ENCODE results near the gene FAM240B.

FAM240B gene

GRCh38 chr9:38707885-38708637 lies 11.9 kb downstream of the FAM240B start:
- in situ Hi-C loops (cut with HindIII; ENCODE audit: low pct_ligation_motif_present, low pct_unique_long_range_greater_than_20kb, low sequenced_read_pairs), result no loop called here
- peak; percentile 25 for DNase-seq

- DNase-seq, result no peak
- in situ Hi-C loops (cut with HindIII; ENCODE audit: low pct_ligation_motif_present, low pct_unique_long_range_greater_than_20kb, low sequenced_read_pairs), result no loop called here
Observed at GRCh38 chr9:38706493-38706892, 13.4 kb downstream of the FAM240B start.

GRCh38 chr9:38705917-38706316 lies 14.0 kb downstream of the FAM240B start:
- DNase-seq, result no peak
- in situ Hi-C loops (cut with HindIII; ENCODE audit: low pct_ligation_motif_present, low pct_unique_long_range_greater_than_20kb, low sequenced_read_pairs), result no loop called here

GRCh38 chr9:38700695-38701094 lies 19.2 kb downstream of the FAM240B start:
- in situ Hi-C loops (cut with HindIII; ENCODE audit: low pct_ligation_motif_present, low pct_unique_long_range_greater_than_20kb, low sequenced_read_pairs), result no loop called here
- DNase-seq, result no peak

GRCh38 chr9:38699337-38699736 lies 20.6 kb downstream of the FAM240B start:
- DNase-seq, result no peak
- in situ Hi-C loops (cut with HindIII; ENCODE audit: low pct_ligation_motif_present, low pct_unique_long_range_greater_than_20kb, low sequenced_read_pairs), result no loop called here

- no peak for DNase-seq
- in situ Hi-C loops (cut with HindIII; ENCODE audit: low pct_ligation_motif_present, low pct_unique_long_range_greater_than_20kb, low sequenced_read_pairs), result no loop called here
Observed at GRCh38 chr9:38697776-38698300, 22.1 kb downstream of the FAM240B start.

- in situ Hi-C loops (cut with HindIII; ENCODE audit: low pct_ligation_motif_present, low pct_unique_long_range_greater_than_20kb, low sequenced_read_pairs), result no loop called here
- no peak for DNase-seq
Observed at GRCh38 chr9:38696999-38697398, 22.9 kb downstream of the FAM240B start.

GRCh38 chr9:38694676-38695075 lies 25.3 kb downstream of the FAM240B start:
- no peak for DNase-seq
- in situ Hi-C loops (cut with HindIII; ENCODE audit: low pct_ligation_motif_present, low pct_unique_long_range_greater_than_20kb, low sequenced_read_pairs), result no loop called here

- in situ Hi-C loops (cut with HindIII; ENCODE audit: low pct_ligation_motif_present, low pct_unique_long_range_greater_than_20kb, low sequenced_read_pairs), result no loop called here
- DNase-seq, result no peak
Observed at GRCh38 chr9:38692707-38693106, 27.2 kb downstream of the FAM240B start.

- in situ Hi-C loops (cut with HindIII; ENCODE audit: low pct_ligation_motif_present, low pct_unique_long_range_greater_than_20kb, low sequenced_read_pairs), result no loop called here
- no peak for DNase-seq
Observed at GRCh38 chr9:38690574-38690973, 29.4 kb downstream of the FAM240B start.

- in situ Hi-C loops (cut with HindIII; ENCODE audit: low pct_ligation_motif_present, low pct_unique_long_range_greater_than_20kb, low sequenced_read_pairs), result no loop called here
- no peak for DNase-seq
Observed at GRCh38 chr9:38689678-38690077, 30.3 kb downstream of the FAM240B start.

GRCh38 chr9:38687992-38688391 lies 31.9 kb downstream of the FAM240B start:
- in situ Hi-C loops (cut with HindIII; ENCODE audit: low pct_ligation_motif_present, low pct_unique_long_range_greater_than_20kb, low sequenced_read_pairs), result no loop called here
- DNase-seq, result no peak

GRCh38 chr9:38687389-38687842 lies 32.5 kb downstream of the FAM240B start:
- no peak for DNase-seq
- in situ Hi-C loops (cut with HindIII; ENCODE audit: low pct_ligation_motif_present, low pct_unique_long_range_greater_than_20kb, low sequenced_read_pairs), result no loop called here

- in situ Hi-C loops (cut with HindIII; ENCODE audit: low pct_ligation_motif_present, low pct_unique_long_range_greater_than_20kb, low sequenced_read_pairs), result no loop called here
- DNase-seq, result no peak
Observed at GRCh38 chr9:38686933-38687332, 33.0 kb downstream of the FAM240B start.

- in situ Hi-C loops (cut with HindIII; ENCODE audit: low pct_ligation_motif_present, low pct_unique_long_range_greater_than_20kb, low sequenced_read_pairs), result no loop called here
- no peak for DNase-seq
Observed at GRCh38 chr9:38685535-38685934, 34.4 kb downstream of the FAM240B start.

GRCh38 chr9:38683336-38683735 lies 36.6 kb downstream of the FAM240B start:
- in situ Hi-C loops (cut with HindIII; ENCODE audit: low pct_ligation_motif_present, low pct_unique_long_range_greater_than_20kb, low sequenced_read_pairs), result no loop called here
- no peak for DNase-seq

GRCh38 chr9:38682713-38683112 lies 37.2 kb downstream of the FAM240B start:
- peak; percentile 71 for DNase-seq
- in situ Hi-C loops (cut with HindIII; ENCODE audit: low pct_ligation_motif_present, low pct_unique_long_range_greater_than_20kb, low sequenced_read_pairs), result no loop called here

GRCh38 chr9:38681747-38682227 lies 38.1 kb downstream of the FAM240B start:
- DNase-seq, result no peak
- in situ Hi-C loops (cut with HindIII; ENCODE audit: low pct_ligation_motif_present, low pct_unique_long_range_greater_than_20kb, low sequenced_read_pairs), result no loop called here

GRCh38 chr9:38680837-38681445 lies 39.0 kb downstream of the FAM240B start:
- in situ Hi-C loops (cut with HindIII; ENCODE audit: low pct_ligation_motif_present, low pct_unique_long_range_greater_than_20kb, low sequenced_read_pairs), result no loop called here
- no peak for DNase-seq
